GM23338 (cell line): ENCODE measurements around the gene MAPKAPK3. TPM values are rescaled to one million over a fixed set of nuclear protein-coding genes. Genes with fewer than 3 reads are reported as not detected.

Experiments used
- ATAC-seq: fragments of 200-7000 bp; cut with Tn5 transposase; 3 replicates; pipeline ENCODE4 v1.9.1; 2020
- DNase-seq: peaks from one replicate; pipeline ENCODE4 v3.0.0-alpha.2; 2015; ENCODE audit warnings: low spot score
- H2AFZ ChIP-seq: fragments of 200-600 bp; sonication (generic); 2 replicates; pipeline ENCODE4 v1.8.0; 2016; ENCODE audit warnings: antibody characterized with exemption, mild to moderate bottlenecking, moderate library complexity
- H3F3A ChIP-seq: fragments of 200-600 bp; sonication (generic); replicated peaks from 2 replicates; pipeline ENCODE4 v1.8.0; 2017; ENCODE audit warnings: antibody characterized with exemption, mixed run types, low read depth
- H3K27ac ChIP-seq: fragments of 200-600 bp; sonication (generic); 2 replicates; pipeline ENCODE4 v1.6.1; 2016; ENCODE audit warnings: low read depth
- H3K27me3 ChIP-seq: fragments of 200-600 bp; sonication (generic); 2 replicates; pipeline ENCODE4 v1.8.0; 2016; ENCODE audit warnings: mild to moderate bottlenecking, mixed run types, moderate library complexity; ENCODE audit not compliant: insufficient read depth
- H3K36me3 ChIP-seq: fragments of 200-600 bp; sonication (generic); 2 replicates; pipeline ENCODE4 v1.8.0; 2016; ENCODE audit warnings: mild to moderate bottlenecking; ENCODE audit not compliant: insufficient read depth
- H3K4me1 ChIP-seq: fragments of 200-600 bp; sonication (generic); 2 replicates; pipeline ENCODE4 v1.8.0; 2016; ENCODE audit warnings: mild to moderate bottlenecking, moderate library complexity; ENCODE audit not compliant: insufficient read depth
- H3K4me2 ChIP-seq: fragments of 200-600 bp; sonication (generic); 2 replicates; pipeline ENCODE4 v1.7.1; 2017; ENCODE audit warnings: mixed run types
- H3K4me3 ChIP-seq: fragments of 200-600 bp; sonication (generic); 2 replicates; pipeline ENCODE4 v1.6.1; 2016; ENCODE audit warnings: mixed run types
- H3K79me2 ChIP-seq: fragments of 200-600 bp; sonication (generic); replicated peaks from 2 replicates; pipeline ENCODE4 v1.8.0; 2017; ENCODE audit warnings: mild to moderate bottlenecking; ENCODE audit not compliant: insufficient read depth
- H3K9me2 ChIP-seq: fragments of 200-600 bp; sonication (generic); 2 replicates; pipeline ENCODE4 v1.8.0; 2017; ENCODE audit not compliant: insufficient read depth
- H4K20me1 ChIP-seq: fragments of 200-600 bp; sonication (generic); replicated peaks from 2 replicates; pipeline ENCODE4 v1.8.0; 2017; ENCODE audit warnings: mild to moderate bottlenecking; ENCODE audit not compliant: insufficient read depth
- H3K27ac Mint-ChIP-seq: 2 replicates; pipeline ENCODE4 v1.8.0; 2020; ENCODE audit warnings: inconsistent platforms, mild to moderate bottlenecking, moderate library complexity, mixed read lengths
- H3K27me3 Mint-ChIP-seq: 3 replicates; pipeline ENCODE4 v1.8.0; 2022; ENCODE audit warnings: low read depth, mild to moderate bottlenecking, moderate library complexity, mixed read lengths, inconsistent platforms; ENCODE audit not compliant: insufficient read depth, poor library complexity
- H3K36me3 Mint-ChIP-seq: 3 replicates; pipeline ENCODE4 v1.8.0; 2021; ENCODE audit warnings: low read depth, mild to moderate bottlenecking, inconsistent platforms, moderate library complexity, mixed read lengths
- H3K4me1 Mint-ChIP-seq: 3 replicates; pipeline ENCODE4 v1.8.0; 2020; ENCODE audit warnings: mild to moderate bottlenecking, inconsistent platforms, mixed read lengths
- H3K4me3 Mint-ChIP-seq: 3 replicates; pipeline ENCODE4 v1.8.0; 2021; ENCODE audit warnings: moderate library complexity, mild to moderate bottlenecking, inconsistent platforms, mixed read lengths
- H3K9me3 Mint-ChIP-seq: 3 replicates; pipeline ENCODE4 v1.8.0; 2020; ENCODE audit warnings: moderate library complexity, mild to moderate bottlenecking, inconsistent platforms, mixed read lengths
- CREB1 ChIP-seq: fragments of 250-450 bp; sonication (Bioruptor Pico); IDR thresholded peaks from 2 replicates; pipeline ENCODE4 v1.5.0; 2020; ENCODE audit warnings: low read depth, mild to moderate bottlenecking, moderate library complexity
- EZH2 ChIP-seq: fragments of 200-600 bp; sonication (generic); IDR thresholded peaks from one replicate; pipeline ENCODE4 v1.8.0; 2017; ENCODE audit warnings: antibody characterized with exemption, mild to moderate bottlenecking, low read depth; ENCODE audit not compliant: unreplicated experiment
- EZH2phosphoT487 ChIP-seq: fragments of 200-600 bp; sonication (generic); IDR thresholded peaks from one replicate; pipeline ENCODE4 v1.8.1; 2018; ENCODE audit warnings: antibody characterized with exemption; ENCODE audit not compliant: unreplicated experiment
- JUNB ChIP-seq: IDR thresholded peaks from one replicate; pipeline ENCODE4 v1.6.1; 2016; ENCODE audit warnings: antibody characterized with exemption; ENCODE audit not compliant: unreplicated experiment
- NANOG ChIP-seq: IDR thresholded peaks from 2 replicates; pipeline ENCODE4 v1.6.1; 2016; ENCODE audit warnings: antibody characterized with exemption, borderline replicate concordance
- POLR2AphosphoS5 ChIP-seq: IDR thresholded peaks from 2 replicates; pipeline ENCODE4 v1.6.1; 2016; ENCODE audit warnings: antibody characterized with exemption, low read depth
- STAT1 ChIP-seq: IDR thresholded peaks from one replicate; pipeline ENCODE4 v1.6.1; 2016; ENCODE audit warnings: antibody characterized with exemption; ENCODE audit not compliant: unreplicated experiment
- ZNF114 ChIP-seq: fragments of 250-450 bp; sonication (Bioruptor Pico); IDR thresholded peaks from 2 replicates; pipeline ENCODE4 v1.5.0; 2020; ENCODE audit warnings: mild to moderate bottlenecking, moderate library complexity
- ZNF331 ChIP-seq: fragments of 250-450 bp; sonication (Bioruptor Pico); IDR thresholded peaks from 2 replicates; pipeline ENCODE4 v1.5.0; 2020; ENCODE audit warnings: low read depth, mild to moderate bottlenecking, moderate library complexity
- polyA plus RNA-seq: library from polyadenylated mRNA; unstranded; fragments of >200 nt; fragmentation: Nextera tagmentation; extraction: Ambion mirVana; gene quantifications from 2 replicates; pipeline ENCODE4 v1.2.1, GENCODE V29; 2016
- total RNA-seq: library from RNA; depleted of rRNA; stranded (reverse); fragments of >200 nt; shearing (Covaris generic); gene quantifications from 2 replicates; pipeline ENCODE4 v1.2.3, GENCODE V29; 2014
- TF ChIP-seq, protein P1 (sequence below): IDR thresholded peaks from one replicate; pipeline ENCODE4 v1.6.1; 2018; ENCODE audit warnings: antibody characterized with exemption; ENCODE audit not compliant: unreplicated experiment
- TF ChIP-seq, protein P2 (sequence below), 2 experiments: fragments of 200-600 bp in 1 of 2; sonication (generic) in 1 of 2; conservative IDR thresholded peaks; 2 replicates each; pipeline versions ENCODE4 v1.5.1 to v1.6.1; 2016 to 2017; ENCODE audit warnings: antibody characterized with exemption in 2 of 2, low read depth in 2 of 2, mild to moderate bottlenecking in 2 of 2, moderate library complexity in 1 of 2
- TF ChIP-seq, protein P3 (sequence below): IDR thresholded peaks from 2 replicates; pipeline ENCODE4 v1.6.1; 2016; ENCODE audit warnings: antibody characterized with exemption
- TF ChIP-seq, protein P4 (sequence below): fragments of 250-450 bp; sonication (Bioruptor Pico); IDR thresholded peaks from 2 replicates; pipeline ENCODE4 v1.5.0; 2020; ENCODE audit warnings: mild to moderate bottlenecking, moderate library complexity

MAPKAPK3 gene
- total and polyA plus RNA-seq, 2 experiments from 2014 or later = 16.5 to 51.1 TPM

DNA sequence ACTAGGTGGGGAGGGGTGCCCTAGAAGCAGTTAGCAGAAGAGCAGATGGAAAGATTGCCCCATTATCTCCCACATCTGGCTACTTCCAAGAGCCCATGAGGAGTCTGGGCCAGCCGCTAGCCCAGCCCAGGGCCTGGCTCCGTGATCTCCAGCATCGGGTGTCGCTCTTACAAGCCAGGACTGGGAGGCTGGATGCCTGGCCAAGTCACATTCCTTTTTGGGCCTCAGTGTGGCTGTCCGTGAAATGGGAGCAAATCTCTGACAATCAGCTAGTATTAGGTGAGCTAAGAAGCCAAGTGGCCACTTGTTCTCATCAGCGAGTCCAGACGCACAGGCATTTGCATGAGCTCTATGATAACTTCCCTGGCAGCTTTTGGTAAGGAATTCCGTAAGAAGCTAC, 34.5 kb downstream of the MAPKAPK3 start:
- Histone ChIP-seq H3K27me3 (no peaks in the 10 kb centered on the region), H2AFZ (no peak overlapping the region), H3K4me1 (peaks cover 13% of the 10 kb centered on the region), H3K4me3 (no peak overlapping the region), H3K9me2 (no peaks in the 10 kb centered on the region), H3K4me2 (no peak overlapping the region), H3K36me3 (no peaks in the 10 kb centered on the region), H3K79me2 (no peaks in the 10 kb centered on the region), H3F3A (0 out of 2 replicates have a peak, but pooled peaks cover 5% of the 10 kb centered on the region), H4K20me1 (no peaks in the 10 kb centered on the region), H3K27ac (no peak overlapping the region)
- TF ChIP-seq, protein P1, sequence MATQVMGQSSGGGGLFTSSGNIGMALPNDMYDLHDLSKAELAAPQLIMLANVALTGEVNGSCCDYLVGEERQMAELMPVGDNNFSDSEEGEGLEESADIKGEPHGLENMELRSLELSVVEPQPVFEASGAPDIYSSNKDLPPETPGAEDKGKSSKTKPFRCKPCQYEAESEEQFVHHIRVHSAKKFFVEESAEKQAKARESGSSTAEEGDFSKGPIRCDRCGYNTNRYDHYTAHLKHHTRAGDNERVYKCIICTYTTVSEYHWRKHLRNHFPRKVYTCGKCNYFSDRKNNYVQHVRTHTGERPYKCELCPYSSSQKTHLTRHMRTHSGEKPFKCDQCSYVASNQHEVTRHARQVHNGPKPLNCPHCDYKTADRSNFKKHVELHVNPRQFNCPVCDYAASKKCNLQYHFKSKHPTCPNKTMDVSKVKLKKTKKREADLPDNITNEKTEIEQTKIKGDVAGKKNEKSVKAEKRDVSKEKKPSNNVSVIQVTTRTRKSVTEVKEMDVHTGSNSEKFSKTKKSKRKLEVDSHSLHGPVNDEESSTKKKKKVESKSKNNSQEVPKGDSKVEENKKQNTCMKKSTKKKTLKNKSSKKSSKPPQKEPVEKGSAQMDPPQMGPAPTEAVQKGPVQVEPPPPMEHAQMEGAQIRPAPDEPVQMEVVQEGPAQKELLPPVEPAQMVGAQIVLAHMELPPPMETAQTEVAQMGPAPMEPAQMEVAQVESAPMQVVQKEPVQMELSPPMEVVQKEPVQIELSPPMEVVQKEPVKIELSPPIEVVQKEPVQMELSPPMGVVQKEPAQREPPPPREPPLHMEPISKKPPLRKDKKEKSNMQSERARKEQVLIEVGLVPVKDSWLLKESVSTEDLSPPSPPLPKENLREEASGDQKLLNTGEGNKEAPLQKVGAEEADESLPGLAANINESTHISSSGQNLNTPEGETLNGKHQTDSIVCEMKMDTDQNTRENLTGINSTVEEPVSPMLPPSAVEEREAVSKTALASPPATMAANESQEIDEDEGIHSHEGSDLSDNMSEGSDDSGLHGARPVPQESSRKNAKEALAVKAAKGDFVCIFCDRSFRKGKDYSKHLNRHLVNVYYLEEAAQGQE = no peak
- TF ChIP-seq JUNB (no peak), ZNF114 (CRISPR knock-in tag) (no peak), ZNF331 (CRISPR knock-in tag) (no peak), POLR2AphosphoS5 (no peak), CREB1 (CRISPR knock-in tag) (no peak), STAT1 (no peak), EZH2phosphoT487 (no peak), EZH2 (no peak), NANOG (no peak)
- TF ChIP-seq, protein P2, sequence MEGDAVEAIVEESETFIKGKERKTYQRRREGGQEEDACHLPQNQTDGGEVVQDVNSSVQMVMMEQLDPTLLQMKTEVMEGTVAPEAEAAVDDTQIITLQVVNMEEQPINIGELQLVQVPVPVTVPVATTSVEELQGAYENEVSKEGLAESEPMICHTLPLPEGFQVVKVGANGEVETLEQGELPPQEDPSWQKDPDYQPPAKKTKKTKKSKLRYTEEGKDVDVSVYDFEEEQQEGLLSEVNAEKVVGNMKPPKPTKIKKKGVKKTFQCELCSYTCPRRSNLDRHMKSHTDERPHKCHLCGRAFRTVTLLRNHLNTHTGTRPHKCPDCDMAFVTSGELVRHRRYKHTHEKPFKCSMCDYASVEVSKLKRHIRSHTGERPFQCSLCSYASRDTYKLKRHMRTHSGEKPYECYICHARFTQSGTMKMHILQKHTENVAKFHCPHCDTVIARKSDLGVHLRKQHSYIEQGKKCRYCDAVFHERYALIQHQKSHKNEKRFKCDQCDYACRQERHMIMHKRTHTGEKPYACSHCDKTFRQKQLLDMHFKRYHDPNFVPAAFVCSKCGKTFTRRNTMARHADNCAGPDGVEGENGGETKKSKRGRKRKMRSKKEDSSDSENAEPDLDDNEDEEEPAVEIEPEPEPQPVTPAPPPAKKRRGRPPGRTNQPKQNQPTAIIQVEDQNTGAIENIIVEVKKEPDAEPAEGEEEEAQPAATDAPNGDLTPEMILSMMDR (conservative IDR thresholded peaks at IDR 0.05; ENCODE audit: low read depth in 2 of 2) = no peak
- TF ChIP-seq, protein P3, sequence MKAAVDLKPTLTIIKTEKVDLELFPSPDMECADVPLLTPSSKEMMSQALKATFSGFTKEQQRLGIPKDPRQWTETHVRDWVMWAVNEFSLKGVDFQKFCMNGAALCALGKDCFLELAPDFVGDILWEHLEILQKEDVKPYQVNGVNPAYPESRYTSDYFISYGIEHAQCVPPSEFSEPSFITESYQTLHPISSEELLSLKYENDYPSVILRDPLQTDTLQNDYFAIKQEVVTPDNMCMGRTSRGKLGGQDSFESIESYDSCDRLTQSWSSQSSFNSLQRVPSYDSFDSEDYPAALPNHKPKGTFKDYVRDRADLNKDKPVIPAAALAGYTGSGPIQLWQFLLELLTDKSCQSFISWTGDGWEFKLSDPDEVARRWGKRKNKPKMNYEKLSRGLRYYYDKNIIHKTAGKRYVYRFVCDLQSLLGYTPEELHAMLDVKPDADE = no peak
- TF ChIP-seq, protein P4, sequence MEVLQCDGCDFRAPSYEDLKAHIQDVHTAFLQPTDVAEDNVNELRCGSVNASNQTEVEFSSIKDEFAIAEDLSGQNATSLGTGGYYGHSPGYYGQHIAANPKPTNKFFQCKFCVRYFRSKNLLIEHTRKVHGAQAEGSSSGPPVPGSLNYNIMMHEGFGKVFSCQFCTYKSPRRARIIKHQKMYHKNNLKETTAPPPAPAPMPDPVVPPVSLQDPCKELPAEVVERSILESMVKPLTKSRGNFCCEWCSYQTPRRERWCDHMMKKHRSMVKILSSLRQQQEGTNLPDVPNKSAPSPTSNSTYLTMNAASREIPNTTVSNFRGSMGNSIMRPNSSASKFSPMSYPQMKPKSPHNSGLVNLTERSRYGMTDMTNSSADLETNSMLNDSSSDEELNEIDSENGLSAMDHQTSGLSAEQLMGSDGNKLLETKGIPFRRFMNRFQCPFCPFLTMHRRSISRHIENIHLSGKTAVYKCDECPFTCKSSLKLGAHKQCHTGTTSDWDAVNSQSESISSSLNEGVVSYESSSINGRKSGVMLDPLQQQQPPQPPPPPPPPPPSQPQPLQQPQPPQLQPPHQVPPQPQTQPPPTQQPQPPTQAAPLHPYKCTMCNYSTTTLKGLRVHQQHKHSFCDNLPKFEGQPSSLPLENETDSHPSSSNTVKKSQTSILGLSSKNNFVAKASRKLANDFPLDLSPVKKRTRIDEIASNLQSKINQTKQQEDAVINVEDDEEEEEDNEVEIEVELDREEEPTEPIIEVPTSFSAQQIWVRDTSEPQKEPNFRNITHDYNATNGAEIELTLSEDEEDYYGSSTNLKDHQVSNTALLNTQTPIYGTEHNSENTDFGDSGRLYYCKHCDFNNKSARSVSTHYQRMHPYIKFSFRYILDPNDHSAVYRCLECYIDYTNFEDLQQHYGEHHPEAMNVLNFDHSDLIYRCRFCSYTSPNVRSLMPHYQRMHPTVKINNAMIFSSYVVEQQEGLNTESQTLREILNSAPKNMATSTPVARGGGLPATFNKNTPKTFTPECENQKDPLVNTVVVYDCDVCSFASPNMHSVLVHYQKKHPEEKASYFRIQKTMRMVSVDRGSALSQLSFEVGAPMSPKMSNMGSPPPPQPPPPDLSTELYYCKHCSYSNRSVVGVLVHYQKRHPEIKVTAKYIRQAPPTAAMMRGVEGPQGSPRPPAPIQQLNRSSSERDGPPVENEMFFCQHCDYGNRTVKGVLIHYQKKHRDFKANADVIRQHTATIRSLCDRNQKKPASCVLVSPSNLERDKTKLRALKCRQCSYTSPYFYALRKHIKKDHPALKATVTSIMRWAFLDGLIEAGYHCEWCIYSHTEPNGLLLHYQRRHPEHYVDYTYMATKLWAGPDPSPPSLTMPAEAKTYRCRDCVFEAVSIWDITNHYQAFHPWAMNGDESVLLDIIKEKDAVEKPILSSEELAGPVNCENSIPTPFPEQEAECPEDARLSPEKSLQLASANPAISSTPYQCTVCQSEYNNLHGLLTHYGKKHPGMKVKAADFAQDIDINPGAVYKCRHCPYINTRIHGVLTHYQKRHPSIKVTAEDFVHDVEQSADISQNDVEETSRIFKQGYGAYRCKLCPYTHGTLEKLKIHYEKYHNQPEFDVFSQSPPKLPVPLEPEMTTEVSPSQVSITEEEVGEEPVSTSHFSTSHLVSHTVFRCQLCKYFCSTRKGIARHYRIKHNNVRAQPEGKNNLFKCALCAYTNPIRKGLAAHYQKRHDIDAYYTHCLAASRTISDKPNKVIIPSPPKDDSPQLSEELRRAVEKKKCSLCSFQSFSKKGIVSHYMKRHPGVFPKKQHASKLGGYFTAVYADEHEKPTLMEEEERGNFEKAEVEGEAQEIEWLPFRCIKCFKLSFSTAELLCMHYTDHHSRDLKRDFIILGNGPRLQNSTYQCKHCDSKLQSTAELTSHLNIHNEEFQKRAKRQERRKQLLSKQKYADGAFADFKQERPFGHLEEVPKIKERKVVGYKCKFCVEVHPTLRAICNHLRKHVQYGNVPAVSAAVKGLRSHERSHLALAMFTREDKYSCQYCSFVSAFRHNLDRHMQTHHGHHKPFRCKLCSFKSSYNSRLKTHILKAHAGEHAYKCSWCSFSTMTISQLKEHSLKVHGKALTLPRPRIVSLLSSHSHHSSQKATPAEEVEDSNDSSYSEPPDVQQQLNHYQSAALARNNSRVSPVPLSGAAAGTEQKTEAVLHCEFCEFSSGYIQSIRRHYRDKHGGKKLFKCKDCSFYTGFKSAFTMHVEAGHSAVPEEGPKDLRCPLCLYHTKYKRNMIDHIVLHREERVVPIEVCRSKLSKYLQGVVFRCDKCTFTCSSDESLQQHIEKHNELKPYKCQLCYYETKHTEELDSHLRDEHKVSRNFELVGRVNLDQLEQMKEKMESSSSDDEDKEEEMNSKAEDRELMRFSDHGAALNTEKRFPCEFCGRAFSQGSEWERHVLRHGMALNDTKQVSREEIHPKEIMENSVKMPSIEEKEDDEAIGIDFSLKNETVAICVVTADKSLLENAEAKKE (CRISPR knock-in tag) = no peak
- peaks cover 29% of the 10 kb centered on the region for H3K4me1 Mint-ChIP-seq
- peaks cover 7% of the 10 kb centered on the region for H3K27me3 Mint-ChIP-seq
- H3K36me3 Mint-ChIP-seq = peaks cover 2% of the 10 kb centered on the region; the same call in 1 of the 3 replicates
- ATAC-seq (no peak; the same call in 2 of the 3 replicates), DNase-seq (peak; percentile 22)
- H3K9me3 Mint-ChIP-seq = no peaks in the 10 kb centered on the region
- no peak overlapping the region for H3K4me3 Mint-ChIP-seq
- no peak overlapping the region for H3K27ac Mint-ChIP-seq
